Neural progenitor cell (in vitro differentiated cells): ENCODE data around the gene TULP1. TPM values are rescaled to one million over a fixed set of nuclear protein-coding genes. Genes with fewer than 3 reads are reported as not detected.

ENCODE experiments used
- DNase-seq: peaks from one replicate; pipeline ENCODE4 v3.0.0-alpha.2; 2016; ENCODE audit warnings: low spot score
- H2AFZ ChIP-seq: fragments of 200-600 bp; sonication (generic); replicated peaks from 2 replicates; pipeline ENCODE4 v1.6.1; 2016; ENCODE audit warnings: antibody characterized with exemption
- H3F3A ChIP-seq: fragments of 200-600 bp; sonication (generic); 2 replicates; pipeline ENCODE4 v1.6.1; 2016; ENCODE audit warnings: antibody characterized with exemption, low read depth
- H3K27ac ChIP-seq: fragments of 200-600 bp; sonication (generic); 2 replicates; pipeline ENCODE4 v1.5.1; 2016; ENCODE audit warnings: mild to moderate bottlenecking
- H3K27me3 ChIP-seq: fragments of 200-600 bp; sonication (generic); 2 replicates; pipeline ENCODE4 v1.6.1; 2016; ENCODE audit warnings: mild to moderate bottlenecking, moderate library complexity
- H3K36me3 ChIP-seq: fragments of 200-600 bp; sonication (generic); 2 replicates; pipeline ENCODE4 v1.5.1; 2016
- H3K4me1 ChIP-seq: fragments of 200-600 bp; sonication (generic); 2 replicates; pipeline ENCODE4 v1.6.1; 2016; ENCODE audit warnings: mixed run types
- H3K4me2 ChIP-seq: fragments of 200-600 bp; sonication (generic); 2 replicates; pipeline ENCODE4 v1.6.1; 2016
- H3K4me3 ChIP-seq: fragments of 200-600 bp; sonication (generic); 2 replicates; pipeline ENCODE4 v1.5.1; 2016
- H3K79me2 ChIP-seq: fragments of 200-600 bp; sonication (generic); 2 replicates; pipeline ENCODE4 v1.6.1; 2016; ENCODE audit warnings: low read depth
- H3K9ac ChIP-seq: fragments of 200-600 bp; sonication (generic); 2 replicates; pipeline ENCODE4 v1.6.1; 2016
- H3K9me3 ChIP-seq: fragments of 200-600 bp; sonication (generic); 2 replicates; pipeline ENCODE4 v1.5.1; 2016; ENCODE audit warnings: low read depth
- H4K20me1 ChIP-seq: fragments of 200-600 bp; sonication (generic); 2 replicates; pipeline ENCODE4 v1.6.1; 2016; ENCODE audit warnings: low read depth
- H3K27ac Mint-ChIP-seq: 3 replicates; pipeline ENCODE4 v1.8.0; 2021; ENCODE audit warnings: mixed read lengths
- H3K27me3 Mint-ChIP-seq: 2 replicates; pipeline ENCODE4 v1.8.0; 2022; ENCODE audit warnings: low read depth, mild to moderate bottlenecking, inconsistent platforms, moderate library complexity, mixed read lengths; ENCODE audit not compliant: insufficient read depth
- H3K36me3 Mint-ChIP-seq: 3 replicates; pipeline ENCODE4 v1.8.0; 2021; ENCODE audit warnings: mixed read lengths
- H3K4me1 Mint-ChIP-seq: 3 replicates; pipeline ENCODE4 v1.8.0; 2021; ENCODE audit warnings: mixed read lengths
- H3K4me3 Mint-ChIP-seq: 3 replicates; pipeline ENCODE4 v1.8.0; 2021; ENCODE audit warnings: mild to moderate bottlenecking, moderate library complexity, mixed read lengths
- H3K9me3 Mint-ChIP-seq: 3 replicates; pipeline ENCODE4 v1.8.0; 2020; ENCODE audit warnings: mixed read lengths
- EZH2 ChIP-seq: fragments of 200-600 bp; sonication (generic); IDR thresholded peaks from 2 replicates; pipeline ENCODE4 v1.6.1; 2017; ENCODE audit warnings: antibody characterized with exemption, mild to moderate bottlenecking, moderate library complexity
- EZH2phosphoT487 ChIP-seq: fragments of 200-600 bp; sonication (generic); IDR thresholded peaks from 2 replicates; pipeline ENCODE4 v1.6.1; 2017; ENCODE audit warnings: antibody characterized with exemption
- total RNA-seq: library from RNA; depleted of rRNA; stranded (reverse); fragments of >200 nt; gene quantifications from 2 replicates; pipeline ENCODE4 v1.2.3, GENCODE V29; 2015; ENCODE audit warnings: low replicate concordance
- TF ChIP-seq, protein P1 (sequence below): fragments of 200-600 bp; sonication (generic); IDR thresholded peaks from 2 replicates; pipeline ENCODE4 v1.5.1; 2017; ENCODE audit warnings: antibody characterized with exemption, mild to moderate bottlenecking

TULP1 gene
- total RNA-seq, 1 donor from 2014 or later, result not detected

DNA sequence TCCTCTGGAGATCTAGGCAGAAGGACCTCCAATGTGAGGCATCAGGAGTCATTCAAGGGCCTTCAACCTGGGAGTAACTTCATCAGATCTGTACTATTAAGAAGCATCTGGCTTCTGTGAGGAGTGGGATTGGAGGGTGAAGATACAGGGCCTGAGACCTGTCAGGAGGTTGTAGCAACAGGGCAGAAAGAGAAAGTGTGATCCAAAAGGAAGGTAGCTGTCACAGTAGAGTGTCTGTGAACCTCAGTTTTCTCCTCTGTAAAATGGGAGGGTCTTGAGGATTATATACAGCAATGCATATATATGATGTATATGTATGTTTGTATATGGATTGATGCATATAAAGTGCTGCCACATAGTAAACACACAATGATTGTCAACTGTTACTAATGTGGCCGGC, 47.0 kb downstream of the TULP1 start:
- Histone ChIP-seq H3K27ac (no peak overlapping the region), H3K9ac (no peak overlapping the region), H3K36me3 (no peaks in the 10 kb centered on the region), H4K20me1 (peaks cover 23% of the 10 kb centered on the region), H3K4me1 (peaks cover 13% of the 10 kb centered on the region), H3K27me3 (peaks cover 6% of the 10 kb centered on the region), H3K9me3 (no peaks in the 10 kb centered on the region), H3K4me3 (no peak overlapping the region), H3F3A (peaks cover 37% of the 10 kb centered on the region), H3K4me2 (no peak overlapping the region), H2AFZ (no peak overlapping the region), H3K79me2 (peaks cover 25% of the 10 kb centered on the region)
- Mint-ChIP-seq H3K9me3 (no peaks in the 10 kb centered on the region), H3K27me3 (peaks cover 13% of the 10 kb centered on the region), H3K27ac (no peak overlapping the region), H3K4me1 (peaks cover 21% of the 10 kb centered on the region), H3K4me3 (no peak overlapping the region), H3K36me3 (peaks cover 29% of the 10 kb centered on the region)
- TF ChIP-seq EZH2phosphoT487, result no peak
- TF ChIP-seq EZH2, result no peak
- TF ChIP-seq, protein P1, sequence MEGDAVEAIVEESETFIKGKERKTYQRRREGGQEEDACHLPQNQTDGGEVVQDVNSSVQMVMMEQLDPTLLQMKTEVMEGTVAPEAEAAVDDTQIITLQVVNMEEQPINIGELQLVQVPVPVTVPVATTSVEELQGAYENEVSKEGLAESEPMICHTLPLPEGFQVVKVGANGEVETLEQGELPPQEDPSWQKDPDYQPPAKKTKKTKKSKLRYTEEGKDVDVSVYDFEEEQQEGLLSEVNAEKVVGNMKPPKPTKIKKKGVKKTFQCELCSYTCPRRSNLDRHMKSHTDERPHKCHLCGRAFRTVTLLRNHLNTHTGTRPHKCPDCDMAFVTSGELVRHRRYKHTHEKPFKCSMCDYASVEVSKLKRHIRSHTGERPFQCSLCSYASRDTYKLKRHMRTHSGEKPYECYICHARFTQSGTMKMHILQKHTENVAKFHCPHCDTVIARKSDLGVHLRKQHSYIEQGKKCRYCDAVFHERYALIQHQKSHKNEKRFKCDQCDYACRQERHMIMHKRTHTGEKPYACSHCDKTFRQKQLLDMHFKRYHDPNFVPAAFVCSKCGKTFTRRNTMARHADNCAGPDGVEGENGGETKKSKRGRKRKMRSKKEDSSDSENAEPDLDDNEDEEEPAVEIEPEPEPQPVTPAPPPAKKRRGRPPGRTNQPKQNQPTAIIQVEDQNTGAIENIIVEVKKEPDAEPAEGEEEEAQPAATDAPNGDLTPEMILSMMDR, result no peak
- DNase-seq, result no peak

DNA sequence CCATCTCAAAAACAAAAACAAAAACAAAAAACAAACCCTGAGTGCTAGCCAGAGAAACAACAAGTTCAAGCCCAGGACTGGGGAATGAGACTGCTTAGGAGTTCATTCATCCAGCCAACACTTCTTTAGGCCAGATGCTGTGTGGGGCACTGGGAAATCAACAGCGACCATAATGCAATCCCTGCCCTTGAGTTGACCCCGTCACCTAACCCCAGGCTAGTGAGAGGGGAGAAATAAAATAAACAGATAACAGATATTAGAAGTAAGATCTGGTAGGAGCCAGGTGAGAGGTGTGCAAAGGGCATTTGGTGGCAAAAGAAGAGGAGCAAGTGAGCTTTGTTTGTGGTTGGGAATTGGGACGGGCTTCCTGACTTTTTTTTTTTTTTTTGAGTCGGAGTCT, 49.4 kb downstream of the TULP1 start:
- Histone ChIP-seq H3K4me1 (no peaks in the 10 kb centered on the region), H2AFZ (no peak overlapping the region), H3K9ac (no peak overlapping the region), H3K4me3 (no peak overlapping the region), H3K27me3 (peaks cover 6% of the 10 kb centered on the region), H4K20me1 (no peaks in the 10 kb centered on the region), H3K27ac (no peak overlapping the region), H3K79me2 (peaks cover 2% of the 10 kb centered on the region), H3K36me3 (no peaks in the 10 kb centered on the region), H3K4me2 (no peak overlapping the region), H3K9me3 (no peaks in the 10 kb centered on the region), H3F3A (peaks cover 13% of the 10 kb centered on the region)
- no peaks in the 10 kb centered on the region for H3K9me3 Mint-ChIP-seq
- no peak overlapping the region for H3K27ac Mint-ChIP-seq
- H3K27me3 Mint-ChIP-seq, result peaks cover 9% of the 10 kb centered on the region
- DNase-seq, result no peak
- H3K4me1 Mint-ChIP-seq, result peaks cover 6% of the 10 kb centered on the region
- TF ChIP-seq EZH2phosphoT487, result no peak
- H3K4me3 Mint-ChIP-seq, result no peak overlapping the region
- peaks cover 22% of the 10 kb centered on the region for H3K36me3 Mint-ChIP-seq

DNA sequence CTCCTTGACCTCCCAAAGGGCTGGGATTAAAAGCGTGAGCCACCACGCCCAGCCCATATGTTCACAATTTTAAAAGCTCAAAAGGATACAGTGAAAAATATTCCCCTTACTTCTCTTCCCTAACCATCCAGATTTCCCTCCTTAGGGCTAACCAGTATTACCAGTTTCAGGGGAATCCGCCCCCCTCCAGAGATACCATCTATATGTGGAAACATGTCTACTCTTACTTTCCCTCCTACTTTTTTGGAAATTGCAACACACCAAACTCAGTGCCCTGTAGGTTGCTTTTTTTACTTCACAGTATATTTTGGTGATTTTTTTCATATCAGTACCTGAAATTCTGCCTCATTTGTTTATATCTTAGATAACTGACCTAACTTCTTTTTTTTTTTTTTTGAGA, 51.4 kb downstream of the TULP1 start:
- no peak overlapping the region for H3K4me3 ChIP-seq
- no peak overlapping the region for H2AFZ ChIP-seq
- no peak overlapping the region for H3K27ac Mint-ChIP-seq

DNA sequence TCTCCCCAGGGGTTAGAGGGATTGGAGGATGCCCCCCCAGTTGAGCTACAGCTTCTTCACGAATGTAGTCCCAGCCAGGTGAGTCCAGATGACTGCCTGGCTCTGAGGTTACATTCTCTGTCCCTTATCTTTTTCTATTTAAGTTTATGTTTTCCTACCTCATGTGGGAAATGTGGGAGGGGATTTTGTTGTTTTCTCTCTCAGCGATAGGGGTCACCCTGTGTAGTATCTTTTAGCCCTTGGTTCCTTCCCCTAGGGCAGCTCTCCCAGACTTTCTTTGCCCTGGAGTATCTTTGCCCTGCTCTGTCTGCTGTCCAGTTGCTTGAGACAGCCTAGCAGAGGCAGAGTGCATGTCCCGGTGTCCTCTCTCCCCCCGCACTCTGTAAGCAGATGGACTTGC, 54.8 kb downstream of the TULP1 start:
- H3K4me1 ChIP-seq, result peaks cover 20% of the 10 kb centered on the region
- TF ChIP-seq, protein P1, result no peak
- TF ChIP-seq EZH2, result no peak
- no peak for TF ChIP-seq EZH2phosphoT487
- no peaks in the 10 kb centered on the region for H3K36me3 ChIP-seq
- H3K27ac ChIP-seq, result no peak overlapping the region
- no peak overlapping the region for H3K4me2 ChIP-seq
- no peak overlapping the region for H3K4me3 Mint-ChIP-seq
- peaks cover 13% of the 10 kb centered on the region for H3F3A ChIP-seq
- no peaks in the 10 kb centered on the region for H3K79me2 ChIP-seq
- peak overlapping the region; percentile 79 for H3K27ac Mint-ChIP-seq
- no peak overlapping the region for H3K4me3 ChIP-seq
- peaks cover 21% of the 10 kb centered on the region for H3K36me3 Mint-ChIP-seq
- no peaks in the 10 kb centered on the region for H3K9me3 ChIP-seq
- no peak for DNase-seq
- H3K4me1 Mint-ChIP-seq, result peaks cover 26% of the 10 kb centered on the region
- H3K9me3 Mint-ChIP-seq, result no peaks in the 10 kb centered on the region
- no peak overlapping the region for H2AFZ ChIP-seq
- peaks cover 2% of the 10 kb centered on the region for H4K20me1 ChIP-seq
- H3K27me3 Mint-ChIP-seq, result peaks cover 5% of the 10 kb centered on the region
- no peak overlapping the region for H3K9ac ChIP-seq
- H3K27me3 ChIP-seq, result peaks cover 6% of the 10 kb centered on the region

More for the DNA sequence above, 51.4 kb downstream of the TULP1 start:
- no peaks in the 10 kb centered on the region for H3K4me1 ChIP-seq
- Mint-ChIP-seq H3K4me1 (no peaks in the 10 kb centered on the region), H3K36me3 (peaks cover 19% of the 10 kb centered on the region), H3K27me3 (no peaks in the 10 kb centered on the region), H3K4me3 (no peak overlapping the region), H3K9me3 (no peaks in the 10 kb centered on the region)
- no peaks in the 10 kb centered on the region for H4K20me1 ChIP-seq
- no peak overlapping the region for H3K4me2 ChIP-seq
- no peaks in the 10 kb centered on the region for H3K36me3 ChIP-seq
- H3K79me2 ChIP-seq, result no peaks in the 10 kb centered on the region
- H3K27ac ChIP-seq, result no peak overlapping the region
- no peak overlapping the region for H3K9ac ChIP-seq
- H3K27me3 ChIP-seq, result no peaks in the 10 kb centered on the region
- H3K9me3 ChIP-seq, result no peaks in the 10 kb centered on the region
- no peaks in the 10 kb centered on the region for H3F3A ChIP-seq
- no peak for DNase-seq
- TF ChIP-seq, protein P1, result no peak
- TF ChIP-seq EZH2phosphoT487, result no peak
- no peak for TF ChIP-seq EZH2
